Left ventricle myocardium inferior (tissue), 1 donor: ENCODE data around the gene KCNH6. TPM values are rescaled to one million over a fixed set of nuclear protein-coding genes. Genes with fewer than 3 reads are reported as not detected.

Experiments used
- DNase-seq: peaks from one replicate; pipeline ENCODE4 v3.0.0-alpha.2; 2020
- H3K27ac ChIP-seq: fragments of 200-600 bp; replicated peaks from 2 replicates; pipeline ENCODE4 v1.8.0; 2021
- H3K27me3 ChIP-seq: fragments of 200-600 bp; 2 replicates; pipeline ENCODE4 v1.8.0; 2021; ENCODE audit warnings: low read depth
- H3K36me3 ChIP-seq: fragments of 200-600 bp; 2 replicates; pipeline ENCODE4 v1.8.0; 2021
- H3K4me1 ChIP-seq: fragments of 200-600 bp; 2 replicates; pipeline ENCODE4 v1.8.0; 2021
- H3K4me3 ChIP-seq: fragments of 200-600 bp; 2 replicates; pipeline ENCODE4 v1.8.0; 2021; ENCODE audit warnings: mild to moderate bottlenecking, moderate library complexity
- H3K9me3 ChIP-seq: fragments of 200-600 bp; replicated peaks from 2 replicates; pipeline ENCODE4 v1.8.0; 2021
- CTCF ChIP-seq: fragments of 200-600 bp; IDR thresholded peaks from 2 replicates; pipeline ENCODE4 v1.8.0; 2021; ENCODE audit warnings: antibody characterized with exemption, mild to moderate bottlenecking, borderline replicate concordance
- intact Hi-C: fragments of 100-400 bp; cut with micrococcal nuclease; formaldehyde crosslinking; loops from one replicate; pipeline ENCODE4 v1.11.0; 2022
- total RNA-seq: library from RNA; stranded (reverse); fragmentation: NEBNext Ultra II Directional; extraction: Animal tissue kit (Norgen Biotek cat#: 25700); gene quantifications from one replicate; pipeline ENCODE4 v1.2.1, GENCODE V29; 2021
- donor health status: DM: no; HTN: yes; CAD: no; lungs with severe emphysema.

The KCNH6 gene
- total RNA-seq, 1 donor from 2014 or later, result not detected

GRCh38 chr17:63587770-63588169 lies 64.6 kb downstream of the KCNH6 start:
- no peaks in the 10 kb centered on the region for H3K4me1 ChIP-seq
- H3K4me3 ChIP-seq, result no peak overlapping the region
- no peak for DNase-seq
- no peaks in the 10 kb centered on the region for H3K27me3 ChIP-seq
- intact Hi-C loops, result no loop called here
- no peak overlapping the region for H3K27ac ChIP-seq
- H3K36me3 ChIP-seq, result peaks cover 97% of the 10 kb centered on the region
- no peaks in the 10 kb centered on the region for H3K9me3 ChIP-seq
- TF ChIP-seq CTCF, result no peak

- TF ChIP-seq CTCF, result no peak
- Histone ChIP-seq H3K27ac (no peak overlapping the region), H3K27me3 (no peaks in the 10 kb centered on the region), H3K4me1 (no peaks in the 10 kb centered on the region), H3K4me3 (no peak overlapping the region), H3K36me3 (peaks cover 93% of the 10 kb centered on the region), H3K9me3 (no peaks in the 10 kb centered on the region)
- DNase-seq, result no peak
- intact Hi-C loops, result no loop called here
Measured at GRCh38 chr17:63588797-63589196, 65.6 kb downstream of the KCNH6 start.

- Histone ChIP-seq H3K4me1 (no peaks in the 10 kb centered on the region), H3K36me3 (peaks cover 85% of the 10 kb centered on the region), H3K4me3 (no peak overlapping the region), H3K27me3 (no peaks in the 10 kb centered on the region), H3K9me3 (no peaks in the 10 kb centered on the region), H3K27ac (no peak overlapping the region)
- intact Hi-C loops, result no loop called here
- no peak for DNase-seq
- TF ChIP-seq CTCF, result no peak
Measured at GRCh38 chr17:63589646-63590045, 66.5 kb downstream of the KCNH6 start.

- no peak overlapping the region for H3K27ac ChIP-seq
- intact Hi-C loops, result no loop called here
- no peaks in the 10 kb centered on the region for H3K9me3 ChIP-seq
- H3K36me3 ChIP-seq, result peaks cover 55% of the 10 kb centered on the region
- no peaks in the 10 kb centered on the region for H3K4me1 ChIP-seq
- no peaks in the 10 kb centered on the region for H3K27me3 ChIP-seq
- no peak for DNase-seq
- no peak overlapping the region for H3K4me3 ChIP-seq
- no peak for TF ChIP-seq CTCF
Measured at GRCh38 chr17:63592797-63593196, 69.6 kb downstream of the KCNH6 start.

- Histone ChIP-seq H3K36me3 (peaks cover 33% of the 10 kb centered on the region), H3K27ac (no peak overlapping the region), H3K4me1 (peaks cover 5% of the 10 kb centered on the region), H3K27me3 (no peaks in the 10 kb centered on the region), H3K9me3 (no peaks in the 10 kb centered on the region), H3K4me3 (no peak overlapping the region)
- DNase-seq, result no peak
- intact Hi-C loops, result no loop called here
- TF ChIP-seq CTCF, result no peak
Measured at GRCh38 chr17:63595132-63595531, 72.0 kb downstream of the KCNH6 start.

Other genes with a start within 250 kb of the KCNH6 start
- gene CYB561, start 77.1 kb upstream of the KCNH6 start, total RNA-seq, result 9.0 TPM
- gene ACE, start 46.3 kb upstream of the KCNH6 start, total RNA-seq, result 6.2 TPM
- 45.7 TPM for gene DCAF7, start 27.1 kb downstream of the KCNH6 start, total RNA-seq
- gene TACO1, start 77.5 kb downstream of the KCNH6 start, total RNA-seq, result 44.7 TPM
- 41.3 TPM for gene MAP3K3, start 99.1 kb downstream of the KCNH6 start, total RNA-seq
- gene LIMD2, start 176.8 kb downstream of the KCNH6 start, total RNA-seq, result 2.7 TPM
- 14.6 TPM for gene STRADA, start 218.4 kb downstream of the KCNH6 start, total RNA-seq